Fibroblast of upper back skin (primary cell): ENCODE results near the gene COL20A1.
"Not testable (repeated sequence)": the region's sequence is repeated elsewhere in the genome, so short reads cannot be mapped to it uniquely, and the experiment has no call there.

ENCODE experiments used
- DNase-seq: peaks from one replicate; pipeline ENCODE4 v3.0.0-alpha.2; 2013

The COL20A1 gene

GRCh38 chr20:63292292-63292701 is 689 bp upstream of the COL20A1 start:
- DNase-seq = no peak

- no peak for DNase-seq
Observed at GRCh38 chr20:63293456-63293855, 470 bp downstream of the COL20A1 start.

- DNase-seq = no peak
Observed at GRCh38 chr20:63293871-63294535, 1.0 kb downstream of the COL20A1 start.

- DNase-seq = no peak
Observed at GRCh38 chr20:63294536-63294900, 1.5 kb downstream of the COL20A1 start.

GRCh38 chr20:63295018-63295417 is 2.0 kb downstream of the COL20A1 start:
- DNase-seq = no peak

GRCh38 chr20:63295422-63295821 is 2.4 kb downstream of the COL20A1 start:
- DNase-seq = no peak

GRCh38 chr20:63295846-63296245 is 2.9 kb downstream of the COL20A1 start:
- DNase-seq = no peak

GRCh38 chr20:63296531-63297299 is 3.7 kb downstream of the COL20A1 start:
- DNase-seq = no peak

- no peak for DNase-seq
Observed at GRCh38 chr20:63297371-63297781, 4.4 kb downstream of the COL20A1 start.

- no peak for DNase-seq
Observed at GRCh38 chr20:63297796-63298572, 5.0 kb downstream of the COL20A1 start.

GRCh38 chr20:63298731-63299312 is 5.8 kb downstream of the COL20A1 start:
- DNase-seq = no peak

GRCh38 chr20:63301671-63302070 is 8.7 kb downstream of the COL20A1 start:
- no peak for DNase-seq

- no peak for DNase-seq
Observed at GRCh38 chr20:63303095-63303666, 10.2 kb downstream of the COL20A1 start.

- DNase-seq = no peak
Observed at GRCh38 chr20:63305393-63305792, 12.4 kb downstream of the COL20A1 start.

GRCh38 chr20:63305933-63306672 is 13.1 kb downstream of the COL20A1 start:
- not testable (repeated sequence) for DNase-seq

GRCh38 chr20:63306673-63307537 is 13.9 kb downstream of the COL20A1 start:
- DNase-seq = no peak

GRCh38 chr20:63307538-63308217 is 14.7 kb downstream of the COL20A1 start:
- DNase-seq = no peak

- no peak for DNase-seq
Observed at GRCh38 chr20:63308218-63308911, 15.4 kb downstream of the COL20A1 start.

- DNase-seq = peak; percentile 14
Observed at GRCh38 chr20:63309261-63310071, 16.5 kb downstream of the COL20A1 start.
